CD4-positive, alpha-beta T cell (primary cell): Measurements from ENCODE around the gene XRRA1. TPM values are rescaled to one million over a fixed set of nuclear protein-coding genes. Genes with fewer than 3 reads are reported as not detected.

Experiments used
- ATAC-seq: fragments of 200-7000 bp; cut with Tn5 transposase; one replicate; pipeline ENCODE4 v1.10.0; 2022; ENCODE audit warnings: mild to moderate bottlenecking; ENCODE audit not compliant: poor library complexity
- CTCF ChIA-PET: fragments of 350-600 bp; sonication (Branson Sonifier 250); formaldehyde crosslinking; loops from one replicate; lab custom pipeline; 2021; ENCODE audit warnings: antibody characterized with exemption, inconsistent platforms; lab: Charles Lee
- POLR2A ChIA-PET: fragments of 350-600 bp; sonication (Branson Sonifier 250); formaldehyde crosslinking; loops from one replicate; lab custom pipeline; 2021; ENCODE audit warnings: antibody characterized with exemption, inconsistent platforms; lab: Charles Lee
- DNase-seq, 14 experiments: peaks; one replicate each; pipeline ENCODE4 v3.0.0-alpha.2; 2013 to 2020; ENCODE audit warnings: mixed read lengths in 2 of 14
- H3K27ac ChIP-seq, 2 donors: one replicate each; pipeline versions ENCODE4 v1.5.1 to v1.7.0; 2013; ENCODE audit warnings: low read length in 2 of 2, low read depth in 1 of 2, mild to moderate bottlenecking in 1 of 2
- H3K27me3 ChIP-seq, 2 experiments: 1 replicate in 1 of 2; 2 replicates in 1 of 2; pipeline versions ENCODE4 v1.6.1 to v1.7.0; 2013; ENCODE audit warnings: low read length in 2 of 2, control low read depth in 1 of 2, mild to moderate bottlenecking in 1 of 2, moderate library complexity in 1 of 2; ENCODE audit not compliant: insufficient read depth in 2 of 2, control insufficient read depth in 1 of 2
- H3K36me3 ChIP-seq: one replicate; pipeline ENCODE4 v1.6.1; 2013; ENCODE audit warnings: low read length, control low read depth; ENCODE audit not compliant: insufficient read depth
- H3K4me1 ChIP-seq: one replicate; pipeline ENCODE4 v1.6.1; 2013; ENCODE audit warnings: low read length, control low read depth; ENCODE audit not compliant: insufficient read depth
- H3K4me3 ChIP-seq: one replicate; pipeline ENCODE4 v1.5.1; 2013; ENCODE audit warnings: mild to moderate bottlenecking, low read length, moderate library complexity
- H3K9me3 ChIP-seq, 2 experiments: 1 replicate in 1 of 2; 2 replicates in 1 of 2; pipeline versions ENCODE4 v1.6.1 to v1.7.0; 2013; ENCODE audit warnings: low read length in 2 of 2, mild to moderate bottlenecking in 2 of 2, control low read depth in 1 of 2, moderate library complexity in 1 of 2; ENCODE audit not compliant: control insufficient read depth in 1 of 2, insufficient read depth in 1 of 2
- H3K27ac Mint-ChIP-seq: one replicate; pipeline ENCODE4 v1.8.0; 2020; ENCODE audit warnings: mixed read lengths
- H3K27me3 Mint-ChIP-seq: one replicate; pipeline ENCODE4 v1.8.0; 2021; ENCODE audit warnings: mixed read lengths
- H3K36me3 Mint-ChIP-seq: one replicate; pipeline ENCODE4 v1.8.0; 2021; ENCODE audit warnings: low read depth, mixed read lengths
- H3K4me1 Mint-ChIP-seq: one replicate; pipeline ENCODE4 v1.8.0; 2021; ENCODE audit warnings: low read depth, mixed read lengths
- H3K4me3 Mint-ChIP-seq: one replicate; pipeline ENCODE4 v1.8.0; 2020; ENCODE audit warnings: mild to moderate bottlenecking, mixed read lengths
- H3K9me3 Mint-ChIP-seq: one replicate; pipeline ENCODE4 v1.8.0; 2020; ENCODE audit warnings: mixed read lengths
- intact Hi-C, 2 experiments: fragments of 100-400 bp; cut with DNase I in 1 of 2; cut with micrococcal nuclease in 1 of 2; formaldehyde crosslinking; loops; one replicate each; pipeline versions ENCODE4 v1.15.1 to v1.9.0; 2023 to 2025; cut with DNase I, micrococcal nuclease
- total RNA-seq, 174 experiments: library from RNA in 2 of 174; stranded (reverse) in 2 of 174; gene quantifications; one replicate each; pipeline ENCODE4 v1.2.3 and lab custom pipeline; 2021 to 2026
- TF ChIP-seq, protein P1 (sequence below): fragments of 200-600 bp; IDR thresholded peaks from one replicate; pipeline ENCODE4 v1.8.0; 2022; ENCODE audit warnings: antibody characterized with exemption, mild to moderate bottlenecking

The XRRA1 gene
- total RNA-seq, 2 experiments from 2014 or later, result 12.2 to 12.5 TPM

DNA sequence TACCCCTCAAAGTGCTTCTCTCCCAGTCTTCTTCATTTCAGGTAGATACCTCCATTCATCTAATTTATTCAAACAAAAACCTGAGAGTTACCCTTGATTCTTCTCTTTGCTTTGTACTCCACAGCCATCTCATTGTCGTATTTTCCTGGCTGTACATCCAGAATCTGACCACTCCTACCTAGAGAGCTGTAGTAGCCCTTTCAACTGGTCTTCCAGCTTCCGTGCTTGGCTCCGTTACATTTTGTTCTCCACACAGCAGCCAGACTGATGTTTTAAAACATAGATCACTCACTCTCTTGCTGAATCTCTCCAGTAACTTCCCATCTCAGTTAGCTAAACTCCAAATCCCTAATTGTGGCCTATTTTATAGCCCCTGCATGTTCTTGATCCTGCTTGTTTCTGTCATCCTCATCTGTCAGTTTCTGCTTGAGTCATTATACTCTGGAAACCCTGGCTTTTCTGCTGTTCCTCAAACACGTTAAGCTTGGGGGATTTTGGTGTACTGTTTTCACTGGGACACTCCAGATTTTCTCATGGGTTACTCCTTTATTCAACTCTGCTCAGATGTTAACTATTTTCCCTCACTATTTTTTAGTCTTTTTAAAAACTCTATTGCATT is 7.6 kb upstream of the XRRA1 start:
- no peak for DNase-seq
- Histone ChIP-seq H3K4me1 (peaks cover 10% of the 10 kb centered on the region), H3K27me3 (no peaks in the 10 kb centered on the region), H3K9me3 (no peaks in the 10 kb centered on the region), H3K27ac (no peak overlapping the region), H3K4me3 (no peak overlapping the region), H3K36me3 (peaks cover 43% of the 10 kb centered on the region)
- ATAC-seq, result no peak
- H3K4me1 Mint-ChIP-seq, result peaks cover 90% of the 10 kb centered on the region
- CTCF ChIA-PET, result no interaction called here
- H3K27me3 Mint-ChIP-seq, result no peaks in the 10 kb centered on the region
- H3K36me3 Mint-ChIP-seq, result peaks cover 73% of the 10 kb centered on the region
- intact Hi-C loops, result no loop called here
- no peak overlapping the region for H3K4me3 Mint-ChIP-seq
- TF ChIP-seq, protein P1, sequence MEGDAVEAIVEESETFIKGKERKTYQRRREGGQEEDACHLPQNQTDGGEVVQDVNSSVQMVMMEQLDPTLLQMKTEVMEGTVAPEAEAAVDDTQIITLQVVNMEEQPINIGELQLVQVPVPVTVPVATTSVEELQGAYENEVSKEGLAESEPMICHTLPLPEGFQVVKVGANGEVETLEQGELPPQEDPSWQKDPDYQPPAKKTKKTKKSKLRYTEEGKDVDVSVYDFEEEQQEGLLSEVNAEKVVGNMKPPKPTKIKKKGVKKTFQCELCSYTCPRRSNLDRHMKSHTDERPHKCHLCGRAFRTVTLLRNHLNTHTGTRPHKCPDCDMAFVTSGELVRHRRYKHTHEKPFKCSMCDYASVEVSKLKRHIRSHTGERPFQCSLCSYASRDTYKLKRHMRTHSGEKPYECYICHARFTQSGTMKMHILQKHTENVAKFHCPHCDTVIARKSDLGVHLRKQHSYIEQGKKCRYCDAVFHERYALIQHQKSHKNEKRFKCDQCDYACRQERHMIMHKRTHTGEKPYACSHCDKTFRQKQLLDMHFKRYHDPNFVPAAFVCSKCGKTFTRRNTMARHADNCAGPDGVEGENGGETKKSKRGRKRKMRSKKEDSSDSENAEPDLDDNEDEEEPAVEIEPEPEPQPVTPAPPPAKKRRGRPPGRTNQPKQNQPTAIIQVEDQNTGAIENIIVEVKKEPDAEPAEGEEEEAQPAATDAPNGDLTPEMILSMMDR, result no peak
- no peaks in the 10 kb centered on the region for H3K9me3 Mint-ChIP-seq
- POLR2A ChIA-PET, result no interaction called here
- H3K27ac Mint-ChIP-seq, result no peak overlapping the region

DNA sequence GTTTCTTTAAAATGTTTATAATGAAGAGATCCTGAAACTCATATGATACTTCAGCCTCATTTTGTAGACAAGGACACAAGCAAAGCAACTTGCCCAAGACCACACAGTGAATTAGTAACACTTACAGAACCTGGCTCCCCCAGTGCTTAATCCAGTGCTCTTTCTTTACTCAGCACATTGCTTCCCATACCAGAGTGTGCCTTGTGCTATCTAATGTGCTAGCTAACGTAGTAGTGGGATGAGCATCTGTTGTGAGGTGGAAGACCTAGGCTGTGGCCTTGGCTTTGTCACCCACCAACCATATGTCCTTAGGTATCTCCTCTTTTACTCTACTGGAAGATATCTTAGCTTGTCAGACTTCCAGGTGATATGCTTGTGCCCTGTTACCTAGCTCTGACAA is 5.3 kb upstream of the XRRA1 start:
- intact Hi-C loops, result loop anchor here in 1 of 2 experiments (5.0 kb wide), 1 partner anchor 782 kb away; the partner anchor contains the start of genes C2CD3 and PPME1
- Mint-ChIP-seq H3K36me3 (peaks cover 78% of the 10 kb centered on the region), H3K9me3 (no peaks in the 10 kb centered on the region), H3K4me3 (no peak overlapping the region), H3K27ac (no peak overlapping the region), H3K4me1 (peaks cover 95% of the 10 kb centered on the region), H3K27me3 (no peaks in the 10 kb centered on the region)
- Histone ChIP-seq H3K27me3 (no peaks in the 10 kb centered on the region), H3K9me3 (no peaks in the 10 kb centered on the region), H3K4me3 (no peak overlapping the region), H3K27ac (no peak overlapping the region), H3K4me1 (peaks cover 24% of the 10 kb centered on the region), H3K36me3 (peaks cover 31% of the 10 kb centered on the region)
- ChIA-PET CTCF (no interaction called here), POLR2A (no interaction called here)
- no peak for ATAC-seq
- no peak for DNase-seq
- TF ChIP-seq, protein P1, result no peak

DNA sequence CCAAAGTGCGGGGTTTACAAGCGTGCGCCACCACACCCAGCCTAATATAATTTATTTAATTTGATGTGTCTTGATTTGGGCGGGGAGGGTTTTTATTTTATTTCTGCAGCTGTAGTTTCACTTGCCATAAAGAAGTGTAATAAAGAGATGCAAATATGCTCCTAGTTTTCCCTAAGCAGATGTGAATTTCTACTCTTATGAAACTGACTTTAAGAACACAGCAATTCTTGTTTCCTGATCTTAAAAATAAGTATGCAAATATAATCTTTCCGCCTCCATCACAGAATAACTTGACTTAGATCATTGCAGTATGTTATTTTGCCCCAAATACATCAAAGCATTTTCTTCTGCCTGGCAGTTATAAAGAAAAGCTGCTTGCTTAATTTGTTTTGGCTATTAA is 4.6 kb upstream of the XRRA1 start:
- ATAC-seq (no peak), DNase-seq (no peak)
- TF ChIP-seq, protein P1, result no peak
- H3K27ac Mint-ChIP-seq, result no peak overlapping the region
- no peaks in the 10 kb centered on the region for H3K9me3 Mint-ChIP-seq
- no peak overlapping the region for H3K4me3 Mint-ChIP-seq
- H3K36me3 Mint-ChIP-seq, result peaks cover 80% of the 10 kb centered on the region
- intact Hi-C loops, result loop anchor here in 1 of 2 experiments (5.0 kb wide), 1 partner anchor 781 kb away; the partner anchor contains the start of genes C2CD3 and PPME1
- no peak overlapping the region for H3K4me3 ChIP-seq
- H3K27ac ChIP-seq, result no peak overlapping the region
- peaks cover 95% of the 10 kb centered on the region for H3K4me1 Mint-ChIP-seq
- H3K9me3 ChIP-seq, result no peaks in the 10 kb centered on the region
- no peaks in the 10 kb centered on the region for H3K27me3 ChIP-seq
- ChIA-PET POLR2A (no interaction called here), CTCF (no interaction called here)
- H3K4me1 ChIP-seq, result peaks cover 28% of the 10 kb centered on the region
- H3K27me3 Mint-ChIP-seq, result no peaks in the 10 kb centered on the region
- peaks cover 28% of the 10 kb centered on the region for H3K36me3 ChIP-seq
